GM23338 (cell line): ENCODE data around the gene PRG3.

ENCODE experiments used
- POLR2AphosphoS5 ChIP-seq: IDR thresholded peaks from 2 replicates; pipeline ENCODE4 v1.6.1; 2016; ENCODE audit warnings: antibody characterized with exemption, low read depth
- TF ChIP-seq, protein P1 (sequence below), 2 experiments: fragments of 200-600 bp in 1 of 2; sonication (generic) in 1 of 2; conservative IDR thresholded peaks; 2 replicates each; pipeline versions ENCODE4 v1.5.1 to v1.6.1; 2016 to 2017; ENCODE audit warnings: antibody characterized with exemption in 2 of 2, low read depth in 2 of 2, mild to moderate bottlenecking in 2 of 2, moderate library complexity in 1 of 2

DNA sequence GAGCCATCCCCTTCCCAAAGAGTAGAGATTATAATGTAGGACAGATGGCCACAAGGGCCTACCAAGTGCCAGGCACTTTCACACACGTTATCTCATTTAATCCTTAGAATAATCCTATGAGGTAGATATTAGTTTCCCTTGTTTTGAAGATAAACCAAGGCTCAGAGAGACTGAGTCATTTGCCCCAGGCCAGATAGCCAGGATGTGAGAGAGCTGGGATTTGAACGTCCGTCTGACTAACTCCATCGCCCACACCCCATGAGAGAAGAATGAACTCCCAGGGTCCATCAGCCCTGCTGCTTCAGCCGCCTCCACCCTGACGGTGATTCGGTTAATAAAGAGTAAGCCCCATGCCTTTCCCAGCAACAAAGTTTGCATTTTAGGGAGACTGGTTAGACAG, 10.7 kb downstream of the PRG3 start:
- TF ChIP-seq POLR2AphosphoS5: no peak
- TF ChIP-seq, protein P1, sequence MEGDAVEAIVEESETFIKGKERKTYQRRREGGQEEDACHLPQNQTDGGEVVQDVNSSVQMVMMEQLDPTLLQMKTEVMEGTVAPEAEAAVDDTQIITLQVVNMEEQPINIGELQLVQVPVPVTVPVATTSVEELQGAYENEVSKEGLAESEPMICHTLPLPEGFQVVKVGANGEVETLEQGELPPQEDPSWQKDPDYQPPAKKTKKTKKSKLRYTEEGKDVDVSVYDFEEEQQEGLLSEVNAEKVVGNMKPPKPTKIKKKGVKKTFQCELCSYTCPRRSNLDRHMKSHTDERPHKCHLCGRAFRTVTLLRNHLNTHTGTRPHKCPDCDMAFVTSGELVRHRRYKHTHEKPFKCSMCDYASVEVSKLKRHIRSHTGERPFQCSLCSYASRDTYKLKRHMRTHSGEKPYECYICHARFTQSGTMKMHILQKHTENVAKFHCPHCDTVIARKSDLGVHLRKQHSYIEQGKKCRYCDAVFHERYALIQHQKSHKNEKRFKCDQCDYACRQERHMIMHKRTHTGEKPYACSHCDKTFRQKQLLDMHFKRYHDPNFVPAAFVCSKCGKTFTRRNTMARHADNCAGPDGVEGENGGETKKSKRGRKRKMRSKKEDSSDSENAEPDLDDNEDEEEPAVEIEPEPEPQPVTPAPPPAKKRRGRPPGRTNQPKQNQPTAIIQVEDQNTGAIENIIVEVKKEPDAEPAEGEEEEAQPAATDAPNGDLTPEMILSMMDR (conservative IDR thresholded peaks at IDR 0.05; ENCODE audit: low read depth in 2 of 2): no peak
